NT2/D1 (cell line): ENCODE results near the gene AMBRA1.

Source experiments
- DNase-seq: peaks from one replicate; pipeline ENCODE4 v3.0.0-alpha.2; 2011; ENCODE audit warnings: low read depth, low spot score
- H3K27me3 ChIP-seq: 2 replicates; pipeline ENCODE4 v1.6.0; 2011; ENCODE audit warnings: mild to moderate bottlenecking; ENCODE audit not compliant: insufficient read length, insufficient read depth
- H3K36me3 ChIP-seq: 2 replicates; pipeline ENCODE4 v1.6.1; 2011; ENCODE audit warnings: mild to moderate bottlenecking, low read length, mixed read lengths; ENCODE audit not compliant: insufficient read depth, insufficient read length
- H3K4me1 ChIP-seq: 2 replicates; pipeline ENCODE4 v1.5.1; 2011; ENCODE audit not compliant: insufficient read depth, insufficient read length
- H3K4me3 ChIP-seq: 2 replicates; pipeline ENCODE4 v1.5.1; 2011; ENCODE audit warnings: low read depth; ENCODE audit not compliant: insufficient read length
- H3K9ac ChIP-seq: 2 replicates; pipeline ENCODE4 v1.6.0; 2011; ENCODE audit warnings: low read depth; ENCODE audit not compliant: insufficient read length
- H3K9me3 ChIP-seq: 2 replicates; pipeline ENCODE4 v1.5.1; 2011; ENCODE audit warnings: mild to moderate bottlenecking, low read length; ENCODE audit not compliant: insufficient read depth
- SUZ12 ChIP-seq: IDR thresholded peaks from 2 replicates; pipeline ENCODE4 v1.6.1; 2011; ENCODE audit not compliant: insufficient read length, insufficient read depth; ENCODE audit errors: extremely low read depth
- YY1 ChIP-seq: IDR thresholded peaks from 2 replicates; pipeline ENCODE4 v1.6.1; 2011; ENCODE audit not compliant: insufficient read length, insufficient read depth
- ZNF274 ChIP-seq: IDR thresholded peaks from 2 replicates; pipeline ENCODE4 v1.6.1; 2011; ENCODE audit warnings: mild to moderate bottlenecking, low read depth, low read length

Gene AMBRA1

DNA sequence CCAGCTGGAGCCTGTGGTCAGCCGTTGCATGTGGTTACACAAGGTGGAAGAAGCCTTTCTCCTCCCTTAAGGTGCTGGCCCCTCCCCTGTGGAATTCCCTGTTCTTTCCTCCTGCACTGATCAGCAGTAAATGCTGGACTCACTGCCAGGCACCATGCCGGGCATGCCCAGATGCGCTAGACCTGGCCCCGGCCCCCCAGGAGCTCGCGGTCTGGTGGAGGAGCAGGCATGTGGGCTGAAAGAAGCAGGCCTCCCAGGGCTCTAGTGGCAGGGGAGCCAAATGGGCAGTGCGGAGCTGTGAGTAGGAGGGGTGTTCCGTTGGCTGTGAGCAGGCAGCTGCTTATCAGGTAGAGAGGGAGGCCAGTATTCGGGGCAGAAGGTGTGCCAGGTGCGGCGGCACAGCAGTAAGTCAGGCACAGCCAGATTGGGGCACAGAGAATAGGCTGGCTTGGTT, 236.3 kb downstream of the AMBRA1 start:
- Histone ChIP-seq H3K4me1 (peaks cover 52% of the 10 kb centered on the region), H3K9me3 (no peaks in the 10 kb centered on the region), H3K4me3 (no peak overlapping the region), H3K36me3 (peaks cover 34% of the 10 kb centered on the region), H3K27me3 (no peaks in the 10 kb centered on the region), H3K9ac (peak overlapping the region; percentile 54)
- TF ChIP-seq ZNF274 = no peak
- no peak for TF ChIP-seq SUZ12
- TF ChIP-seq YY1 = no peak
- DNase-seq = no peak

DNA sequence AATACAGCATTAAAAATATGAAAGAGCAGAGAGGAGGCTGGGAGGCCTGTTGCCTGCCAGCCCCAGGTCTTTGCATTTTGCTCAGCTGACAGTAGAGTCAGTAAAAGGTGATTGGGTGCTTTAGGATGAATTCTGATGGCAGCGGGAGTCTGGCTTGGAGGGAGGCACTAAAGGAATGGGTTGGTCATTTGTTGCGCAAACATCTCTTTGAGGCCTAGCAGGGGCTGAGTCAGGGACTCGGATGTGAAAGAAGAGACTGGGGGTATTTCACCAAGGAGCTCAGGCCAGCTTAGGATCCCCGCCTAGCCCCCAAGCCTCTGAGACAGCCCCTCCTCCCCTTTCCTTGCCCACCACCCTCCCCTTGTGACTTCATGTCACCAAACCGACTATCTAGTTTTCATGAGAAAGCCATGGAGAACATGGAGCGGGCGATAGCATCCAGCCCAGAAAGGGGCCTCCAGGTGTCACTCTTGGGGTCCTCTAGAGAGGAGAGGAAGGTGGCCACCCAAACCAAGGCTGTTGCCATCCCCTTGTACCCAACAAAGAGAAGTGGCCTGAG, 236.8 kb downstream of the AMBRA1 start:
- no peak for TF ChIP-seq ZNF274
- TF ChIP-seq YY1 = no peak
- no peak for TF ChIP-seq SUZ12
- Histone ChIP-seq H3K36me3 (peaks cover 33% of the 10 kb centered on the region), H3K9ac (peak overlapping the region; percentile 54), H3K9me3 (no peaks in the 10 kb centered on the region), H3K4me1 (peaks cover 51% of the 10 kb centered on the region), H3K27me3 (no peaks in the 10 kb centered on the region), H3K4me3 (no peak overlapping the region)
- no peak for DNase-seq

DNA sequence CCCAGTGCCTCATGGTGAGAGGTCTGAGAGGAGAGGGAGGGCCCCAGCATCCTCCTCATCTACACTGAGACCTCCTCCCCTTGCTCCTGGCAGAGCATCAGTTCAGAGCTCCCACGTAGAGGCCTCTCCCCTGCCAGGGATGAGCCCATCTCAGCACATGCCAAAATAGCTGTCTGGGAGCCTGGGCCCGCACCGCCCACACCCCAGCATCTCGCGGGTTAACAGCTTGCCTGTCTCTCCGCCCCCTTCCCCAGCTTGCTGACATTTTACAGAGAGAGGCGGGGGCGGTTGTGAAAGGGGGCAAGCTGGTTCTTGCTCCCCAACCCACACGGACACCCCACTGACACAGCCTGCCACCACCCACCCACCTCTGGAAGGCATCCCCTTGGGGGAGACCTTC, 240.1 kb downstream of the AMBRA1 start:
- H3K4me3 ChIP-seq = no peak overlapping the region
- peaks cover 62% of the 10 kb centered on the region for H3K36me3 ChIP-seq
- H3K4me1 ChIP-seq = peaks cover 58% of the 10 kb centered on the region
- no peak for TF ChIP-seq ZNF274
- TF ChIP-seq YY1 = no peak
- H3K9me3 ChIP-seq = no peaks in the 10 kb centered on the region
- no peaks in the 10 kb centered on the region for H3K27me3 ChIP-seq
- H3K9ac ChIP-seq = peak overlapping the region; percentile 52
- no peak for DNase-seq

DNA sequence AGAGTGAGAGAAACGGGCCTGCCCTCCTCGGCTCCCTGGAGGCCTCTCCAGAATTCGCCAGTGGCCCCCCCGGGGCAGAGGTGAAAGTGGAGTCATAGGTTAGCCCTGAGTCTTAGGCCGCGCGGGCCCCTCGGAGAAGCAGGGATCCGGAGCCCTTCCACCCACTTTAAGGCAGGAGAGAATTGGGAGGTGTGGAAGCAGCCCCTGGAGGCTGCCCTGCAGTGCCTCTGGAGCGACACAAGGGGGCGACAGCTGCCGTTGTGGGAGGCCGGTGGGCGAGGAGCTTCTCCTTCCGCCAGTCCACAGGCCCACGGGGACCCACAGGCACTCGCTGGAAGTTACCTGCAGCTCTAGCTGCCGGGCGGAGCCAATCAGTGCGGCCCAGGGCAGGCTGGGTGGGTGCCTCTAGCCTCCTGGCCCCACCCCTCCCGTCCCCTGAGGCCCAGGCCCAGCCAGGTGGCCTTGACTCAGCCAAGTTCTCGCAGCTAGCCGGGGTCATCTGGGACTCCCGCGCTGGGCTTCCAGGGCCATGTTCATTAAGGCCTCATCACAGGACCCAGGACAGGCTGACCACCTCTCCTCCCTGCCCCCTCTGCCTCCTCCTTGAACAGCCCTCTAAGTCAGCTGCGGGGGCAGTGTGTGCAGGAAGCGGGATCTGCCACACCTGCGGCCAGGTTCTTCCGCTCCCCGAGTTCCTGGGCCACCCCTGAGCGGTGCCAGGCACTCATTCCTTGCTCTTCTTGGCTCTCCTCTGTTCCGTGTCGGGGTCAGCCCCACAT, 241.6 kb downstream of the AMBRA1 start:
- no peaks in the 10 kb centered on the region for H3K27me3 ChIP-seq
- DNase-seq = no peak
- TF ChIP-seq YY1 (no peak), SUZ12 (no peak), ZNF274 (no peak)
- H3K4me1 ChIP-seq = peaks cover 59% of the 10 kb centered on the region
- H3K36me3 ChIP-seq = peaks cover 63% of the 10 kb centered on the region
- peak overlapping the region; percentile 61 for H3K9ac ChIP-seq
- H3K9me3 ChIP-seq = no peaks in the 10 kb centered on the region
- H3K4me3 ChIP-seq = no peak overlapping the region

DNA sequence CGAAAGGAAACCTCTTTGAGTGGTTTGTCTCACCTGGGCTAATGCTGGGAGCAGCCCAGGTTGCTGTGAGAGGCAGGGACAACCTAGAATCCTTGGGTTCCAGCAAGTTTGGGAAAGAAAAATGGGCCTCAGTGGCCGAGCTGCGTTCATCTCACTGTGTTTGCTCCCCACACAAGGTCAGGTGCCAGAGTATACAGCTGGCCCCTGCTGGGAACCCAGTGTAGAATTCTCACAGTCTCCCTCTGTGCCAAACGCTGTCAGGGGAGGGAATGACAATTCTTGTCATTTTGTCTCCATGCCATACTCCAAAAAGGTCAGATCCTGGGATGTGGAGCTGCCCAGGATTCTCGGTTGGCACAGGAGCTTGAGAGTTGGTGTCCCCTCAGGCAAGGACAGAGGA, 242.2 kb downstream of the AMBRA1 start:
- no peak for DNase-seq
- TF ChIP-seq SUZ12 = no peak
- TF ChIP-seq ZNF274 = no peak
- no peak for TF ChIP-seq YY1
- Histone ChIP-seq H3K4me3 (no peak overlapping the region), H3K36me3 (peaks cover 63% of the 10 kb centered on the region), H3K27me3 (peaks cover 4% of the 10 kb centered on the region), H3K4me1 (peaks cover 62% of the 10 kb centered on the region), H3K9ac (peak overlapping the region; percentile 61), H3K9me3 (no peaks in the 10 kb centered on the region)

DNA sequence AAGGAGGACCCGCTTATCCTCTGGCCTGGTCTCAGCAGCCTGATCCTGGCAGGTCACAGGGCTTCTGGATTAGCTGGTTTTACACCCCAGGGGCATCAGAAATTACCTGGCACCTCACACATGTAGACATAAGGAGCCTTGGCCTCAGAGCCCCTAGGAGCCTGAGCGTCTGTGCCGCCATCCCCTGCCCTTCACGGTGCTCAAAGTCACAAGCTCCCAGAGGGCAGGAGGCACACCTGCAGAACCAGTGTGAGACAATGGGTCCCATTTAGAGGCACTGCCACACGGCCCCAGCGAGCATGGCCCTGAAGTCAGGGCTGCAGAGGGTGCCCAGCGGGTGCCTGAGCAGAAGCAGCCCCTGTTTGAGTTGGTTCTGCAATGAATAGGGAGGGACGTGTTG, 242.7 kb downstream of the AMBRA1 start:
- TF ChIP-seq SUZ12 (no peak), ZNF274 (no peak), YY1 (no peak)
- no peaks in the 10 kb centered on the region for H3K9me3 ChIP-seq
- peaks cover 59% of the 10 kb centered on the region for H3K36me3 ChIP-seq
- no peak overlapping the region for H3K4me3 ChIP-seq
- H3K27me3 ChIP-seq = peaks cover 9% of the 10 kb centered on the region
- DNase-seq = no peak
- peak overlapping the region; percentile 45 for H3K9ac ChIP-seq
- peaks cover 57% of the 10 kb centered on the region for H3K4me1 ChIP-seq

DNA sequence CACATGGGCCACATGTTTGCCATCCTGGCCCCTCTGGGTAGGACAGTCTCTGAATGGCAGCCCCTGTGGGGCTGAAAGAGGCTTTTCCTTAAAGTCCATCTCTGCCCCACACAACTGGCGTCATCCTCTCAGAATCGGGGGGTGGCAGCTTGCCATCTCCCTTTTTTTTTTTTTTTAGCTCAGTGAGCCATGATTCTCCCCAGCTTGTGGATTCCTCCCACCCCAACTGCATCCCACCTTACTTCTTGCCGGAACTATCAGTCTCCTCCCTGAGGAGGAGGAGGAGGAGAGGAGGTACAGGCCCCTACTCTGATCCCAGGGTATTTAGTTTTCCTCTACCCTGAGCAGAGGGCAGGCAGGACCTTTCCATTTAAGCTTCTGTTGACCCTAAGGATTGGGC, 243.1 kb downstream of the AMBRA1 start:
- no peak for DNase-seq
- TF ChIP-seq SUZ12 = no peak
- TF ChIP-seq ZNF274 = no peak
- no peak for TF ChIP-seq YY1
- H3K36me3 ChIP-seq = peaks cover 57% of the 10 kb centered on the region
- peaks cover 56% of the 10 kb centered on the region for H3K4me1 ChIP-seq
- peaks cover 13% of the 10 kb centered on the region for H3K27me3 ChIP-seq
- H3K9ac ChIP-seq = peak overlapping the region; percentile 45
- no peaks in the 10 kb centered on the region for H3K9me3 ChIP-seq
- no peak overlapping the region for H3K4me3 ChIP-seq
